HG03108 (cell line): ENCODE data around the gene NPAP1.
"Not testable (repeated sequence)": the region's sequence is repeated elsewhere in the genome, so short reads cannot be mapped to it uniquely, and the experiment has no call there.

Source experiments
- ATAC-seq: cut with Tn5 transposase; IDR thresholded peaks from one replicate; pipeline ENCODE4 v1.9.1; 2021; ENCODE audit warnings: moderate library complexity; ENCODE audit not compliant: unreplicated experiment

The NPAP1 gene

GRCh38 chr15:24675332-24676144, at the start of gene NPAP1:
Gene NPAP1 (plus strand): TSS chr15:24675775. CDS start chr15:24675868, 93 bp downstream.
- ATAC-seq, result no peak

- no peak for ATAC-seq
Measured at GRCh38 chr15:24627443-24627842, 48.1 kb upstream of the NPAP1 start.

- ATAC-seq, result no peak
Measured at GRCh38 chr15:24633082-24633481, 42.5 kb upstream of the NPAP1 start.

- ATAC-seq, result not testable (repeated sequence)
Measured at GRCh38 chr15:24639412-24639811, 36.2 kb upstream of the NPAP1 start.

GRCh38 chr15:24645627-24646026, 29.9 kb upstream of the NPAP1 start:
- no peak for ATAC-seq

- ATAC-seq, result no peak
Measured at GRCh38 chr15:24659622-24660021, 16.0 kb upstream of the NPAP1 start.

- ATAC-seq, result no peak
Measured at GRCh38 chr15:24662991-24663390, 12.6 kb upstream of the NPAP1 start.

- no peak for ATAC-seq
Measured at GRCh38 chr15:24676431-24676830, 856 bp downstream of the NPAP1 start.

GRCh38 chr15:24678485-24678884, 2.9 kb downstream of the NPAP1 start:
- no peak for ATAC-seq

- ATAC-seq, result no peak
Measured at GRCh38 chr15:24682002-24682401, 6.4 kb downstream of the NPAP1 start.

GRCh38 chr15:24682905-24683304, 7.3 kb downstream of the NPAP1 start:
- ATAC-seq, result not testable (repeated sequence)

GRCh38 chr15:24683736-24684135, 8.2 kb downstream of the NPAP1 start:
- no peak for ATAC-seq

GRCh38 chr15:24684313-24684712, 8.7 kb downstream of the NPAP1 start:
- no peak for ATAC-seq

GRCh38 chr15:24696201-24696600, 20.6 kb downstream of the NPAP1 start:
- no peak for ATAC-seq

GRCh38 chr15:24696842-24697241, 21.3 kb downstream of the NPAP1 start:
- no peak for ATAC-seq

GRCh38 chr15:24718289-24719082, 42.9 kb downstream of the NPAP1 start:
- ATAC-seq, result no peak

GRCh38 chr15:24729760-24730159, 54.2 kb downstream of the NPAP1 start:
- ATAC-seq, result no peak
